ENCODE measurements around the gene PLSCR2. TPM values are rescaled to one million over a fixed set of nuclear protein-coding genes. Genes with fewer than 3 reads are reported as not detected.

PLSCR2 gene
- total RNA-seq: not detected in 2 replicates
- long read RNA-seq: 0 reads

GRCh38 chr3:146469150-146470017, at the start of gene PLSCR2:
Gene PLSCR2 (minus strand): TSS chr3:146469561. CDS start chr3:146459904, 9,657 bp downstream.
- Mint-ChIP-seq H3K4me1 (ENCODE audit: unreplicated experiment) (peaks cover 28% of the 10 kb centered on the region), H3K9me3 (ENCODE audit: unreplicated experiment) (no peaks in the 10 kb centered on the region), H3K27ac (ENCODE audit: unreplicated experiment) (peak within 1 kb of the TSS; percentile 29), H3K4me3 (ENCODE audit: unreplicated experiment) (peak within 1 kb of the TSS; percentile 2), H3K27me3 (ENCODE audit: unreplicated experiment) (no peaks in the 10 kb centered on the region), H3K36me3 (ENCODE audit: unreplicated experiment) (no peaks in the 10 kb centered on the region)
- TF ChIP-seq CTCF (IDR thresholded peaks at IDR 0.05): no peak
- DNase-seq (ENCODE audit: extremely low spot score, unreplicated experiment): no peak

GRCh38 chr3:146517684-146518435, 48.5 kb upstream of the PLSCR2 start:
- H3K36me3 Mint-ChIP-seq (ENCODE audit: unreplicated experiment): peaks cover 46% of the 10 kb centered on the region
- no peaks in the 10 kb centered on the region for H3K9me3 Mint-ChIP-seq (ENCODE audit: unreplicated experiment)
- H3K4me1 Mint-ChIP-seq (ENCODE audit: unreplicated experiment): peaks cover 3% of the 10 kb centered on the region
- H3K27me3 Mint-ChIP-seq (ENCODE audit: unreplicated experiment): no peaks in the 10 kb centered on the region
- no peak for DNase-seq (ENCODE audit: extremely low spot score, unreplicated experiment)
- no peak for TF ChIP-seq CTCF (IDR thresholded peaks at IDR 0.05)
- H3K4me3 Mint-ChIP-seq (ENCODE audit: unreplicated experiment): no peak overlapping the region
- no peak overlapping the region for H3K27ac Mint-ChIP-seq (ENCODE audit: unreplicated experiment)

GRCh38 chr3:146513386-146514051, 44.2 kb upstream of the PLSCR2 start:
- no peak for DNase-seq (ENCODE audit: extremely low spot score, unreplicated experiment)
- no peak overlapping the region for H3K4me3 Mint-ChIP-seq (ENCODE audit: unreplicated experiment)
- no peaks in the 10 kb centered on the region for H3K27me3 Mint-ChIP-seq (ENCODE audit: unreplicated experiment)
- peaks cover 22% of the 10 kb centered on the region for H3K36me3 Mint-ChIP-seq (ENCODE audit: unreplicated experiment)
- no peak for TF ChIP-seq CTCF (IDR thresholded peaks at IDR 0.05)
- no peaks in the 10 kb centered on the region for H3K9me3 Mint-ChIP-seq (ENCODE audit: unreplicated experiment)
- no peak overlapping the region for H3K27ac Mint-ChIP-seq (ENCODE audit: unreplicated experiment)
- peaks cover 3% of the 10 kb centered on the region for H3K4me1 Mint-ChIP-seq (ENCODE audit: unreplicated experiment)

- TF ChIP-seq CTCF (IDR thresholded peaks at IDR 0.05): no peak
- peaks cover 16% of the 10 kb centered on the region for H3K36me3 Mint-ChIP-seq (ENCODE audit: unreplicated experiment)
- no peaks in the 10 kb centered on the region for H3K9me3 Mint-ChIP-seq (ENCODE audit: unreplicated experiment)
- H3K27ac Mint-ChIP-seq (ENCODE audit: unreplicated experiment): no peak overlapping the region
- no peak overlapping the region for H3K4me3 Mint-ChIP-seq (ENCODE audit: unreplicated experiment)
- no peak for DNase-seq (ENCODE audit: extremely low spot score, unreplicated experiment)
- H3K27me3 Mint-ChIP-seq (ENCODE audit: unreplicated experiment): no peaks in the 10 kb centered on the region
- peaks cover 22% of the 10 kb centered on the region for H3K4me1 Mint-ChIP-seq (ENCODE audit: unreplicated experiment)
These were observed 42.2 kb upstream of the PLSCR2 start for GRCh38 chr3:146511402-146512134.

Data from osteocyte (in vitro differentiated cells).